HepG2 (cell line): Measurements from ENCODE around the gene LSM2. TPM values are rescaled to one million over a fixed set of nuclear protein-coding genes. Genes with fewer than 3 reads are reported as not detected.

Experiments used
- ETV6 ChIP-seq: sonication (generic); formaldehyde crosslinking; conservative IDR thresholded peaks from 2 replicates; pipeline ENCODE4 v1.4.0; 2020; ENCODE audit warnings: missing genetic modification reagents
- HIVEP1 ChIP-seq: sonication (generic); formaldehyde crosslinking; IDR thresholded peaks from 2 replicates; pipeline ENCODE4 v1.4.0; 2020; ENCODE audit warnings: mild to moderate bottlenecking, missing genetic modification reagents
- KDM2A ChIP-seq: sonication (generic); formaldehyde crosslinking; IDR thresholded peaks from 2 replicates; pipeline ENCODE4 v1.4.0; 2020; ENCODE audit warnings: low read depth, missing genetic modification reagents, borderline replicate concordance
- NFAT5 ChIP-seq: sonication (generic); formaldehyde crosslinking; IDR thresholded peaks from 2 replicates; pipeline ENCODE4 v1.4.0; 2020; ENCODE audit warnings: missing genetic modification reagents
- NRL ChIP-seq: sonication (generic); formaldehyde crosslinking; IDR thresholded peaks from 2 replicates; pipeline ENCODE4 v1.5.0; 2020; ENCODE audit warnings: missing genetic modification reagents, mild to moderate bottlenecking, moderate library complexity, borderline replicate concordance
- PPARG ChIP-seq: conservative IDR thresholded peaks from 2 replicates; pipeline ENCODE4 v1.6.1; 2016; ENCODE audit warnings: missing biosample characterization, missing genetic modification reagents
- RXRB ChIP-seq: IDR thresholded peaks from 2 replicates; pipeline ENCODE4 v1.6.1; 2016; ENCODE audit warnings: borderline replicate concordance, missing genetic modification reagents, missing compliant biosample characterization
- STAT5B ChIP-seq: sonication (generic); formaldehyde crosslinking; IDR thresholded peaks from 2 replicates; pipeline ENCODE4 v1.4.0; 2020; ENCODE audit warnings: missing genetic modification reagents
- TBX3 ChIP-seq: fragments of 450-650 bp; IDR thresholded peaks from 2 replicates; pipeline ENCODE4 v1.6.1; 2017; ENCODE audit warnings: antibody characterized with exemption, mild to moderate bottlenecking, inconsistent platforms, borderline replicate concordance
- ZNF251 ChIP-seq: sonication (generic); formaldehyde crosslinking; IDR thresholded peaks from 2 replicates; pipeline ENCODE4 v1.9.0; 2021; ENCODE audit warnings: mild to moderate bottlenecking, missing genetic modification reagents
- ZNF253 ChIP-seq: sonication (generic); formaldehyde crosslinking; IDR thresholded peaks from 2 replicates; pipeline ENCODE4 v1.8.0; 2022; ENCODE audit warnings: mild to moderate bottlenecking, missing genetic modification reagents, borderline replicate concordance
- ZNF329 ChIP-seq: sonication (generic); formaldehyde crosslinking; IDR thresholded peaks from 2 replicates; pipeline ENCODE4 v1.9.0; 2021; ENCODE audit warnings: low read depth, mild to moderate bottlenecking, missing genetic modification reagents
- ZNF382 ChIP-seq: sonication (generic); formaldehyde crosslinking; IDR thresholded peaks from 2 replicates; pipeline ENCODE4 v1.5.0; 2020; ENCODE audit warnings: missing genetic modification reagents, mild to moderate bottlenecking, borderline replicate concordance
- ZNF530 ChIP-seq: sonication (generic); formaldehyde crosslinking; IDR thresholded peaks from 2 replicates; pipeline ENCODE4 v1.5.0; 2020; ENCODE audit warnings: low read depth, mild to moderate bottlenecking, missing genetic modification reagents
- ZNF546 ChIP-seq: sonication (generic); formaldehyde crosslinking; conservative IDR thresholded peaks from 2 replicates; pipeline ENCODE4 v1.8.1; 2023; ENCODE audit warnings: mild to moderate bottlenecking, missing genetic modification reagents
- ZNF687 ChIP-seq: sonication (generic); formaldehyde crosslinking; IDR thresholded peaks from 2 replicates; pipeline ENCODE4 v1.5.1; 2020; ENCODE audit warnings: mild to moderate bottlenecking, missing genetic modification reagents, moderate library complexity
- ZNF709 ChIP-seq: sonication (generic); formaldehyde crosslinking; IDR thresholded peaks from 2 replicates; pipeline ENCODE4 v1.5.0; 2020; ENCODE audit warnings: mild to moderate bottlenecking, missing genetic modification reagents
- polyA plus RNA-seq, 8 experiments: library from polyadenylated mRNA; depleted of rRNA in 3 of 8; stranded (reverse) in 7 of 8; unstranded in 1 of 8; fragments of >200 nt; fragmentation: Illumina TruSeq in 4 of 8; extraction: Trizol in 4 of 8; gene quantifications; 2 replicates each; pipeline versions ENCODE4 v1.2.1 to v1.2.3, GENCODE V29; 2011 to 2016; ENCODE audit warnings: low read depth in 4 of 8, missing spikeins in 1 of 8, mixed read lengths in 1 of 8; ENCODE audit not compliant: insufficient read depth in 1 of 8
- total RNA-seq, 5 experiments: library from RNA; depleted of rRNA; stranded (reverse); fragments of >200 nt; fragmentation: Illumina TruSeq; extraction: Trizol; gene quantifications; 2 replicates each; pipeline ENCODE4 v1.2.3, GENCODE V29; 2016; ENCODE audit warnings: low read depth in 1 of 5
- TF ChIP-seq, protein P1 (sequence below): IDR thresholded peaks from 2 replicates; pipeline ENCODE4 v1.6.1; 2012; ENCODE audit warnings: low read depth, low read length, improper control_type of control experiment

Gene LSM2
- total and polyA plus RNA-seq, 2 of the 13 experiments (the other 11 are each of a cell fraction or from before 2014, with no cell fraction given) = 69.4 to 90.5 TPM

DNA sequence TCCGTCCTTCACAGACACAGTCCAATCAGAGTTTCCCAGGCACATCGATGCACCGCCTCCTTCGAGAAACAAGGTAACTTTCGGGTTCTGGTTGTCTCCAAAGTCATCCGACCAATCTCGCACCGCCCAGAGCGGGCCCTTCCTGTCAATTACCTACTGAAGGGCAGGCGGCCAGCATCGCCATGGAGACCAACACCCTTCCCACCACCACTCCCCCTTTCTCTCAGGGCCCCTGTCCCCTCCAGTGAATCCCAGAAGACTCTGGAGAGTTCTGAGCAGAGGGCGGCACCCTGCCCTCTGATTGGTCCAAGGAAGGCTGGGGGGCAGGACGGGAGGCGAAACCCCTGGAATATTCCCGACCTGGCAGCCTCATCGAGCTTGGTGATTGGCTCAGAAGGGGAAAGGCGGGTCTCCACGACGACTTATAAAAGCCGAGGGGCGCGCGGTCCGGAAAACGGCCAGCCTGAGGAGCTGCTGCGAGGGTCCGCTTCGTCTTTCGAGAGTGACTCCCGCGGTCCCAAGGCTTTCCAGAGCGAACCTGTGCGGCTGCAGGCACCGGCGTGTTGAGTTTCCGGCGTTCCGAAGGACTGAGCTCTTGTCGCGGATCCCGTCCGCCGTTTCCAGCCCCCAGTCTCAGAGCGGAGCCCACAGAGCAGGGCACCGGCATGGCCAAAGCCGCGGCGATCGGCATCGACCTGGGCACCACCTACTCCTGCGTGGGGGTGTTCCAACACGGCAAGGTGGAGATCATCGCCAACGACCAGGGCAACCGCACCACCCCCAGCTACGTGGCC, 20.7 kb upstream of the LSM2 start, which contains the start of gene HSPA1B (continued):
- TF ChIP-seq, protein P1, sequence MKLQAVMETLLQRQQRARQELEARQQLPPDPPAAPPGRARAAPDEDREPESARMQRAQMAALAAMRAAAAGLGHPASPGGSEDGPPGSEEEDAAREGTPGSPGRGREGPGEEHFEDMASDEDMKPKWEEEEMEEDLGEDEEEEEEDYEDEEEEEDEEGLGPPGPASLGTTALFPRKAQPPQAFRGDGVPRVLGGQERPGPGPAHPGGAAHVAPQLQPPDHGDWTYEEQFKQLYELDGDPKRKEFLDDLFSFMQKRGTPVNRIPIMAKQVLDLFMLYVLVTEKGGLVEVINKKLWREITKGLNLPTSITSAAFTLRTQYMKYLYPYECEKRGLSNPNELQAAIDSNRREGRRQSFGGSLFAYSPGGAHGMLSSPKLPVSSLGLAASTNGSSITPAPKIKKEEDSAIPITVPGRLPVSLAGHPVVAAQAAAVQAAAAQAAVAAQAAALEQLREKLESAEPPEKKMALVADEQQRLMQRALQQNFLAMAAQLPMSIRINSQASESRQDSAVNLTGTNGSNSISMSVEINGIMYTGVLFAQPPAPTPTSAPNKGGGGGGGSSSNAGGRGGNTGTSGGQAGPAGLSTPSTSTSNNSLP = 0 out of 2 replicates have a peak, but pooled peaks have one; percentile 17
- TF ChIP-seq TBX3 (0 out of 2 replicates have a peak, but pooled peaks have one; percentile 5), KDM2A (CRISPR knock-in tag) (peak; percentile 82; the same call in 1 of the 2 replicates), ZNF329 (CRISPR knock-in tag) (peak; percentile 90), ETV6 (peak; percentile 87; the same call in 1 of the 2 replicates), ZNF530 (CRISPR knock-in tag) (no peak), HIVEP1 (CRISPR knock-in tag) (peak; percentile 66; the same call in 1 of the 2 replicates), ZNF546 (CRISPR knock-in tag) (no peak; the same call in 1 of the 2 replicates), ZNF382 (CRISPR knock-in tag) (no peak), ZNF709 (CRISPR knock-in tag) (0 out of 2 replicates have a peak, but pooled peaks have one; percentile 79), NRL (CRISPR knock-in tag) (peak; percentile 96), ZNF251 (CRISPR knock-in tag) (0 out of 2 replicates have a peak, but pooled peaks have one; percentile 39), ZNF687 (peak; percentile 88), ZNF253 (no peak), STAT5B (peak; percentile 88; the same call in 1 of the 2 replicates), NFAT5 (CRISPR knock-in tag) (no peak), PPARG (no peak), RXRB (CRISPR knock-in tag) (peak; percentile 45)
